HL-60 (cell line): ENCODE measurements around the gene ZFR2.

Experiments used
- POLR2AphosphoS5 ChIP-seq: IDR thresholded peaks from 2 replicates; pipeline ENCODE4 v1.6.1; 2012; ENCODE audit warnings: low read depth
- TF ChIP-seq, protein P1 (sequence below): IDR thresholded peaks from one replicate; pipeline ENCODE4 v1.5.1; 2011; ENCODE audit warnings: low read length, control low read depth, inconsistent platforms; ENCODE audit not compliant: insufficient read depth
- TF ChIP-seq, protein P2 (sequence below): IDR thresholded peaks from 2 replicates; pipeline ENCODE4 v1.6.1; 2012; ENCODE audit warnings: low read depth; ENCODE audit not compliant: insufficient replicate concordance

- TF ChIP-seq, protein P1, sequence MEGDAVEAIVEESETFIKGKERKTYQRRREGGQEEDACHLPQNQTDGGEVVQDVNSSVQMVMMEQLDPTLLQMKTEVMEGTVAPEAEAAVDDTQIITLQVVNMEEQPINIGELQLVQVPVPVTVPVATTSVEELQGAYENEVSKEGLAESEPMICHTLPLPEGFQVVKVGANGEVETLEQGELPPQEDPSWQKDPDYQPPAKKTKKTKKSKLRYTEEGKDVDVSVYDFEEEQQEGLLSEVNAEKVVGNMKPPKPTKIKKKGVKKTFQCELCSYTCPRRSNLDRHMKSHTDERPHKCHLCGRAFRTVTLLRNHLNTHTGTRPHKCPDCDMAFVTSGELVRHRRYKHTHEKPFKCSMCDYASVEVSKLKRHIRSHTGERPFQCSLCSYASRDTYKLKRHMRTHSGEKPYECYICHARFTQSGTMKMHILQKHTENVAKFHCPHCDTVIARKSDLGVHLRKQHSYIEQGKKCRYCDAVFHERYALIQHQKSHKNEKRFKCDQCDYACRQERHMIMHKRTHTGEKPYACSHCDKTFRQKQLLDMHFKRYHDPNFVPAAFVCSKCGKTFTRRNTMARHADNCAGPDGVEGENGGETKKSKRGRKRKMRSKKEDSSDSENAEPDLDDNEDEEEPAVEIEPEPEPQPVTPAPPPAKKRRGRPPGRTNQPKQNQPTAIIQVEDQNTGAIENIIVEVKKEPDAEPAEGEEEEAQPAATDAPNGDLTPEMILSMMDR = no peak
- TF ChIP-seq, protein P2, sequence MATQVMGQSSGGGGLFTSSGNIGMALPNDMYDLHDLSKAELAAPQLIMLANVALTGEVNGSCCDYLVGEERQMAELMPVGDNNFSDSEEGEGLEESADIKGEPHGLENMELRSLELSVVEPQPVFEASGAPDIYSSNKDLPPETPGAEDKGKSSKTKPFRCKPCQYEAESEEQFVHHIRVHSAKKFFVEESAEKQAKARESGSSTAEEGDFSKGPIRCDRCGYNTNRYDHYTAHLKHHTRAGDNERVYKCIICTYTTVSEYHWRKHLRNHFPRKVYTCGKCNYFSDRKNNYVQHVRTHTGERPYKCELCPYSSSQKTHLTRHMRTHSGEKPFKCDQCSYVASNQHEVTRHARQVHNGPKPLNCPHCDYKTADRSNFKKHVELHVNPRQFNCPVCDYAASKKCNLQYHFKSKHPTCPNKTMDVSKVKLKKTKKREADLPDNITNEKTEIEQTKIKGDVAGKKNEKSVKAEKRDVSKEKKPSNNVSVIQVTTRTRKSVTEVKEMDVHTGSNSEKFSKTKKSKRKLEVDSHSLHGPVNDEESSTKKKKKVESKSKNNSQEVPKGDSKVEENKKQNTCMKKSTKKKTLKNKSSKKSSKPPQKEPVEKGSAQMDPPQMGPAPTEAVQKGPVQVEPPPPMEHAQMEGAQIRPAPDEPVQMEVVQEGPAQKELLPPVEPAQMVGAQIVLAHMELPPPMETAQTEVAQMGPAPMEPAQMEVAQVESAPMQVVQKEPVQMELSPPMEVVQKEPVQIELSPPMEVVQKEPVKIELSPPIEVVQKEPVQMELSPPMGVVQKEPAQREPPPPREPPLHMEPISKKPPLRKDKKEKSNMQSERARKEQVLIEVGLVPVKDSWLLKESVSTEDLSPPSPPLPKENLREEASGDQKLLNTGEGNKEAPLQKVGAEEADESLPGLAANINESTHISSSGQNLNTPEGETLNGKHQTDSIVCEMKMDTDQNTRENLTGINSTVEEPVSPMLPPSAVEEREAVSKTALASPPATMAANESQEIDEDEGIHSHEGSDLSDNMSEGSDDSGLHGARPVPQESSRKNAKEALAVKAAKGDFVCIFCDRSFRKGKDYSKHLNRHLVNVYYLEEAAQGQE = no peak
- TF ChIP-seq POLR2AphosphoS5 = no peak
Measured at GRCh38 chr19:3771906-3772455, 96.9 kb downstream of the ZFR2 start, which contains the start of gene RAX2.
